HCEC 1CT (cell line): ENCODE results near the gene COL25A1.

Experiments used
- DNase-seq: peaks from one replicate; pipeline ENCODE4 v3.0.0-alpha.2; 2017

The COL25A1 gene

GRCh38 chr4:109291707-109292238 is 10.7 kb downstream of the COL25A1 start:
- DNase-seq, result no peak

- DNase-seq, result no peak
Observed at GRCh38 chr4:109290918-109291317, 11.5 kb downstream of the COL25A1 start.

- no peak for DNase-seq
Observed at GRCh38 chr4:109278594-109279031, 23.8 kb downstream of the COL25A1 start.

GRCh38 chr4:109276482-109277095 is 25.9 kb downstream of the COL25A1 start:
- no peak for DNase-seq

GRCh38 chr4:109275066-109275745 is 27.3 kb downstream of the COL25A1 start:
- no peak for DNase-seq

GRCh38 chr4:109266891-109267290 is 35.6 kb downstream of the COL25A1 start:
- no peak for DNase-seq

- DNase-seq, result no peak
Observed at GRCh38 chr4:109266236-109266635, 36.2 kb downstream of the COL25A1 start.

GRCh38 chr4:109263721-109264120 is 38.7 kb downstream of the COL25A1 start:
- DNase-seq, result no peak

- no peak for DNase-seq
Observed at GRCh38 chr4:109256818-109257217, 45.6 kb downstream of the COL25A1 start.

GRCh38 chr4:109254845-109255244 is 47.6 kb downstream of the COL25A1 start:
- no peak for DNase-seq

GRCh38 chr4:109251396-109251795 is 51.1 kb downstream of the COL25A1 start:
- no peak for DNase-seq

GRCh38 chr4:109248322-109248900 is 54.0 kb downstream of the COL25A1 start:
- DNase-seq, result no peak

GRCh38 chr4:109243871-109244270 is 58.6 kb downstream of the COL25A1 start:
- no peak for DNase-seq

- DNase-seq, result no peak
Observed at GRCh38 chr4:109238746-109239145, 63.7 kb downstream of the COL25A1 start.

GRCh38 chr4:109235683-109236082 is 66.8 kb downstream of the COL25A1 start:
- no peak for DNase-seq

- no peak for DNase-seq
Observed at GRCh38 chr4:109234596-109234995, 67.9 kb downstream of the COL25A1 start.

GRCh38 chr4:109233570-109233969 is 68.9 kb downstream of the COL25A1 start:
- no peak for DNase-seq

- no peak for DNase-seq
Observed at GRCh38 chr4:109232681-109233080, 69.8 kb downstream of the COL25A1 start.

GRCh38 chr4:109231331-109231730 is 71.1 kb downstream of the COL25A1 start:
- no peak for DNase-seq

GRCh38 chr4:109229028-109229427 is 73.4 kb downstream of the COL25A1 start:
- DNase-seq, result no peak

GRCh38 chr4:109218288-109218687 is 84.2 kb downstream of the COL25A1 start:
- no peak for DNase-seq

- no peak for DNase-seq
Observed at GRCh38 chr4:109216085-109216696, 86.3 kb downstream of the COL25A1 start.

GRCh38 chr4:109215506-109215905 is 87.0 kb downstream of the COL25A1 start:
- no peak for DNase-seq
